Measurements from ENCODE around the gene DDX46.

DNA sequence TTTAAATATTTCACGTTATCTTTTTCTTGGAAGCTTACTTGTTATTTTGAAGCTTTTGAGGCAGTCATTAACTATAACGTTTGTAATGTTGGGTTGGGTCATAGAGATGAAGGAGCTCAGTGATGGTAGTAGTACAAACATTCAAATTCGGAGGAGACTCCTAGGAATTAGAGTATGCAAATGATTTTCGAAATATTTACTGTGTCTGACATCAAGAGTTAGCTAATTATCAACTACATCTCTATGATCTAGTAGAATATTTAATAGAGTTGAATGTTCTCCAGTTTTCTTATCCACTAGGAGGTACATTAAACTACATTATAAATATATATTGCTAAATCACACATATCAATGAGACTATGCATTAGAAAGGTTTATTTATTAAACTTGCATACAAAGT is 58.4 kb downstream of the DDX46 start:
- no peak for TF ChIP-seq POLR2AphosphoS5 (IDR thresholded peaks at IDR 0.05)
- TF ChIP-seq, protein P1, sequence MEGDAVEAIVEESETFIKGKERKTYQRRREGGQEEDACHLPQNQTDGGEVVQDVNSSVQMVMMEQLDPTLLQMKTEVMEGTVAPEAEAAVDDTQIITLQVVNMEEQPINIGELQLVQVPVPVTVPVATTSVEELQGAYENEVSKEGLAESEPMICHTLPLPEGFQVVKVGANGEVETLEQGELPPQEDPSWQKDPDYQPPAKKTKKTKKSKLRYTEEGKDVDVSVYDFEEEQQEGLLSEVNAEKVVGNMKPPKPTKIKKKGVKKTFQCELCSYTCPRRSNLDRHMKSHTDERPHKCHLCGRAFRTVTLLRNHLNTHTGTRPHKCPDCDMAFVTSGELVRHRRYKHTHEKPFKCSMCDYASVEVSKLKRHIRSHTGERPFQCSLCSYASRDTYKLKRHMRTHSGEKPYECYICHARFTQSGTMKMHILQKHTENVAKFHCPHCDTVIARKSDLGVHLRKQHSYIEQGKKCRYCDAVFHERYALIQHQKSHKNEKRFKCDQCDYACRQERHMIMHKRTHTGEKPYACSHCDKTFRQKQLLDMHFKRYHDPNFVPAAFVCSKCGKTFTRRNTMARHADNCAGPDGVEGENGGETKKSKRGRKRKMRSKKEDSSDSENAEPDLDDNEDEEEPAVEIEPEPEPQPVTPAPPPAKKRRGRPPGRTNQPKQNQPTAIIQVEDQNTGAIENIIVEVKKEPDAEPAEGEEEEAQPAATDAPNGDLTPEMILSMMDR (IDR thresholded peaks at IDR 0.05), result no peak
